Measurements from ENCODE around the gene DGLUCY. TPM values are rescaled to one million over a fixed set of nuclear protein-coding genes. Genes with fewer than 3 reads are reported as not detected.

DGLUCY gene
- total and polyA plus RNA-seq, 2 donors (not counting 1 experiment from before 2014, with no cell fraction given), result 91.5 to 103 TPM

GRCh38 chr14:91257328-91258010 is 143.6 kb downstream of the DGLUCY start:
- Histone ChIP-seq H3K4me3 (ENCODE audit: control extremely low read depth in 1 of 5, extremely low read depth in 1 of 5, insufficient read depth in 1 of 5, low read depth in 2 of 5, low read length in 4 of 5) (no peak overlapping the region), H3K27ac (ENCODE audit: low read length in 2 of 2) (no peak overlapping the region), H3K9ac (ENCODE audit: low read length) (no peak overlapping the region), H2AFZ (ENCODE audit: insufficient read depth, low read depth, low read length, poor library complexity, severe bottlenecking) (no peak overlapping the region), H3K4me2 (replicated peaks; ENCODE audit: low read depth, low read length, poor library complexity, severe bottlenecking) (no peak overlapping the region), H3K27me3 (replicated peaks in 1 of 4; ENCODE audit: control extremely low read depth in 1 of 4, control insufficient read depth in 3 of 4, insufficient read depth in 4 of 4, low read length in 3 of 4) (no peaks in the 10 kb centered on the region), H3K36me3 (replicated peaks in 1 of 2; ENCODE audit: control extremely low read depth in 1 of 2, control insufficient read depth in 1 of 2, extremely low read depth in 1 of 2, insufficient read depth in 2 of 2, low read length in 1 of 2) (no peaks in the 10 kb centered on the region), H3K79me2 (ENCODE audit: control insufficient read depth, insufficient read depth, low read length) (no peaks in the 10 kb centered on the region), H3K9me3 (ENCODE audit: control extremely low read depth in 1 of 3, control insufficient read depth in 2 of 3, insufficient read depth in 1 of 3, low read length in 2 of 3) (peaks cover 0 to 4% (median 0%) of the 10 kb centered on the region in 3 donors), H3K4me1 (ENCODE audit: control insufficient read depth in 2 of 2, insufficient read depth in 2 of 2, low read length in 2 of 2) (peaks cover 15 to 19% of the 10 kb centered on the region in 2 donors), H4K20me1 (ENCODE audit: control insufficient read depth, insufficient read depth, low read length, poor library complexity, severe bottlenecking) (no peaks in the 10 kb centered on the region)
- Mint-ChIP-seq H3K27me3 (no peaks in the 10 kb centered on the region), H3K27ac (no peak overlapping the region), H3K4me1 (peaks cover 23% of the 10 kb centered on the region), H3K9me3 (ENCODE audit: insufficient read depth) (peaks cover 2% of the 10 kb centered on the region), H3K4me3 (no peak overlapping the region)
- 18% methylated on average over 6 of the region's 8 CpGs for WGBS (ENCODE audit: insufficient coverage)
- DNase-seq (no peak), ATAC-seq (ENCODE audit: low read depth) (no peak)
- intact Hi-C loops (cut with micrococcal nuclease), result no loop called here
- POLR2A ChIA-PET, result no interaction called here
- CTCF ChIA-PET, result no interaction called here
- TF ChIP-seq CTCF (IDR thresholded peaks at IDR 0.05), result no peak
- TF ChIP-seq EZH2 (IDR thresholded peaks at IDR 0.05; ENCODE audit: borderline replicate concordance, insufficient read depth, low read depth, low read length, poor library complexity, severe bottlenecking), result no peak

GRCh38 chr14:91258011-91258618 is 144.2 kb downstream of the DGLUCY start:
- H4K20me1 ChIP-seq (ENCODE audit: control insufficient read depth, insufficient read depth, low read length, poor library complexity, severe bottlenecking), result no peaks in the 10 kb centered on the region
- Mint-ChIP-seq H3K27me3 (no peaks in the 10 kb centered on the region), H3K9me3 (ENCODE audit: insufficient read depth) (peaks cover 2% of the 10 kb centered on the region), H3K4me1 (peaks cover 20% of the 10 kb centered on the region), H3K27ac (no peak overlapping the region), H3K4me3 (no peak overlapping the region)
- H3K9ac ChIP-seq (ENCODE audit: low read length), result no peak overlapping the region
- WGBS (ENCODE audit: insufficient coverage), result 73% methylated on average over 16 of the region's 16 CpGs
- no peak overlapping the region for H3K4me3 ChIP-seq (ENCODE audit: control extremely low read depth in 1 of 5, extremely low read depth in 1 of 5, insufficient read depth in 1 of 5, low read depth in 2 of 5, low read length in 4 of 5)
- no peaks in the 10 kb centered on the region for H3K27me3 ChIP-seq (replicated peaks in 1 of 4; ENCODE audit: control extremely low read depth in 1 of 4, control insufficient read depth in 3 of 4, insufficient read depth in 4 of 4, low read length in 3 of 4)
- TF ChIP-seq EZH2 (IDR thresholded peaks at IDR 0.05; ENCODE audit: borderline replicate concordance, insufficient read depth, low read depth, low read length, poor library complexity, severe bottlenecking) (no peak), CTCF (IDR thresholded peaks at IDR 0.05) (no peak)
- H3K4me2 ChIP-seq (replicated peaks; ENCODE audit: low read depth, low read length, poor library complexity, severe bottlenecking), result no peak overlapping the region
- peaks cover 9 to 13% of the 10 kb centered on the region in 2 donors for H3K4me1 ChIP-seq (ENCODE audit: control insufficient read depth in 2 of 2, insufficient read depth in 2 of 2, low read length in 2 of 2)
- ChIA-PET POLR2A (no interaction called here), CTCF (no interaction called here)
- H3K79me2 ChIP-seq (ENCODE audit: control insufficient read depth, insufficient read depth, low read length), result no peaks in the 10 kb centered on the region
- DNase-seq (no peak), ATAC-seq (ENCODE audit: low read depth) (no peak)
- no peak overlapping the region for H2AFZ ChIP-seq (ENCODE audit: insufficient read depth, low read depth, low read length, poor library complexity, severe bottlenecking)
- no peaks in the 10 kb centered on the region for H3K36me3 ChIP-seq (replicated peaks in 1 of 2; ENCODE audit: control extremely low read depth in 1 of 2, control insufficient read depth in 1 of 2, extremely low read depth in 1 of 2, insufficient read depth in 2 of 2, low read length in 1 of 2)
- H3K9me3 ChIP-seq (ENCODE audit: control extremely low read depth in 1 of 3, control insufficient read depth in 2 of 3, insufficient read depth in 1 of 3, low read length in 2 of 3), result peaks cover 0 to 4% (median 0%) of the 10 kb centered on the region in 3 donors
- H3K27ac ChIP-seq (ENCODE audit: low read length in 2 of 2), result no peak overlapping the region
- intact Hi-C loops (cut with micrococcal nuclease), result no loop called here
